ENCODE results near the gene CLSTN2. TPM values are rescaled to one million over a fixed set of nuclear protein-coding genes. Genes with fewer than 3 reads are reported as not detected.

CLSTN2 gene
- total RNA-seq, 1 donor from 2014 or later, result 0.74 TPM

- H3K36me3 Mint-ChIP-seq (ENCODE audit: low read depth, unreplicated experiment), result no peaks in the 10 kb centered on the region
- no peak overlapping the region for H3K27ac Mint-ChIP-seq (ENCODE audit: unreplicated experiment)
- no peaks in the 10 kb centered on the region for H3K27me3 Mint-ChIP-seq (ENCODE audit: unreplicated experiment)
- H3K4me3 Mint-ChIP-seq (ENCODE audit: unreplicated experiment), result no peak overlapping the region
- TF ChIP-seq CTCF (IDR thresholded peaks at IDR 0.05; ENCODE audit: unreplicated experiment), result no peak
- H3K4me1 Mint-ChIP-seq (ENCODE audit: unreplicated experiment), result no peaks in the 10 kb centered on the region
- H3K9me3 Mint-ChIP-seq (ENCODE audit: unreplicated experiment), result no peaks in the 10 kb centered on the region
- no peak for DNase-seq (ENCODE audit: low spot score)
Measured at GRCh38 chr3:140162551-140162950, 227.6 kb downstream of the CLSTN2 start.

- no peak overlapping the region for H3K4me3 Mint-ChIP-seq (ENCODE audit: unreplicated experiment)
- H3K36me3 Mint-ChIP-seq (ENCODE audit: low read depth, unreplicated experiment), result no peaks in the 10 kb centered on the region
- no peak overlapping the region for H3K27ac Mint-ChIP-seq (ENCODE audit: unreplicated experiment)
- no peak for DNase-seq (ENCODE audit: low spot score)
- no peak for TF ChIP-seq CTCF (IDR thresholded peaks at IDR 0.05; ENCODE audit: unreplicated experiment)
- H3K9me3 Mint-ChIP-seq (ENCODE audit: unreplicated experiment), result no peaks in the 10 kb centered on the region
- H3K4me1 Mint-ChIP-seq (ENCODE audit: unreplicated experiment), result no peaks in the 10 kb centered on the region
- H3K27me3 Mint-ChIP-seq (ENCODE audit: unreplicated experiment), result no peaks in the 10 kb centered on the region
Measured at GRCh38 chr3:140163159-140163763, 228.3 kb downstream of the CLSTN2 start.

GRCh38 chr3:140164156-140164555 lies 229.2 kb downstream of the CLSTN2 start:
- H3K4me1 Mint-ChIP-seq (ENCODE audit: unreplicated experiment), result no peaks in the 10 kb centered on the region
- no peaks in the 10 kb centered on the region for H3K27me3 Mint-ChIP-seq (ENCODE audit: unreplicated experiment)
- no peak for DNase-seq (ENCODE audit: low spot score)
- H3K9me3 Mint-ChIP-seq (ENCODE audit: unreplicated experiment), result no peaks in the 10 kb centered on the region
- no peak for TF ChIP-seq CTCF (IDR thresholded peaks at IDR 0.05; ENCODE audit: unreplicated experiment)
- H3K4me3 Mint-ChIP-seq (ENCODE audit: unreplicated experiment), result no peak overlapping the region
- H3K27ac Mint-ChIP-seq (ENCODE audit: unreplicated experiment), result no peak overlapping the region
- no peaks in the 10 kb centered on the region for H3K36me3 Mint-ChIP-seq (ENCODE audit: low read depth, unreplicated experiment)

- no peak overlapping the region for H3K27ac Mint-ChIP-seq (ENCODE audit: unreplicated experiment)
- no peak overlapping the region for H3K4me3 Mint-ChIP-seq (ENCODE audit: unreplicated experiment)
- no peak for DNase-seq (ENCODE audit: low spot score)
- H3K4me1 Mint-ChIP-seq (ENCODE audit: unreplicated experiment), result no peaks in the 10 kb centered on the region
- no peaks in the 10 kb centered on the region for H3K36me3 Mint-ChIP-seq (ENCODE audit: low read depth, unreplicated experiment)
- H3K27me3 Mint-ChIP-seq (ENCODE audit: unreplicated experiment), result no peaks in the 10 kb centered on the region
- H3K9me3 Mint-ChIP-seq (ENCODE audit: unreplicated experiment), result no peaks in the 10 kb centered on the region
- no peak for TF ChIP-seq CTCF (IDR thresholded peaks at IDR 0.05; ENCODE audit: unreplicated experiment)
Measured at GRCh38 chr3:140164922-140165590, 230.1 kb downstream of the CLSTN2 start.

GRCh38 chr3:140165781-140166180 lies 230.8 kb downstream of the CLSTN2 start:
- Mint-ChIP-seq H3K27me3 (ENCODE audit: unreplicated experiment) (no peaks in the 10 kb centered on the region), H3K27ac (ENCODE audit: unreplicated experiment) (no peak overlapping the region), H3K9me3 (ENCODE audit: unreplicated experiment) (no peaks in the 10 kb centered on the region), H3K36me3 (ENCODE audit: low read depth, unreplicated experiment) (no peaks in the 10 kb centered on the region), H3K4me3 (ENCODE audit: unreplicated experiment) (no peak overlapping the region), H3K4me1 (ENCODE audit: unreplicated experiment) (no peaks in the 10 kb centered on the region)
- TF ChIP-seq CTCF (IDR thresholded peaks at IDR 0.05; ENCODE audit: unreplicated experiment), result no peak
- no peak for DNase-seq (ENCODE audit: low spot score)
